ENCODE results near the gene TALDO1. TPM values are rescaled to one million over a fixed set of nuclear protein-coding genes. Genes with fewer than 3 reads are reported as not detected.

TALDO1 gene
- total RNA-seq, 2 donors from 2014 or later: 124 to 285 TPM

DNA sequence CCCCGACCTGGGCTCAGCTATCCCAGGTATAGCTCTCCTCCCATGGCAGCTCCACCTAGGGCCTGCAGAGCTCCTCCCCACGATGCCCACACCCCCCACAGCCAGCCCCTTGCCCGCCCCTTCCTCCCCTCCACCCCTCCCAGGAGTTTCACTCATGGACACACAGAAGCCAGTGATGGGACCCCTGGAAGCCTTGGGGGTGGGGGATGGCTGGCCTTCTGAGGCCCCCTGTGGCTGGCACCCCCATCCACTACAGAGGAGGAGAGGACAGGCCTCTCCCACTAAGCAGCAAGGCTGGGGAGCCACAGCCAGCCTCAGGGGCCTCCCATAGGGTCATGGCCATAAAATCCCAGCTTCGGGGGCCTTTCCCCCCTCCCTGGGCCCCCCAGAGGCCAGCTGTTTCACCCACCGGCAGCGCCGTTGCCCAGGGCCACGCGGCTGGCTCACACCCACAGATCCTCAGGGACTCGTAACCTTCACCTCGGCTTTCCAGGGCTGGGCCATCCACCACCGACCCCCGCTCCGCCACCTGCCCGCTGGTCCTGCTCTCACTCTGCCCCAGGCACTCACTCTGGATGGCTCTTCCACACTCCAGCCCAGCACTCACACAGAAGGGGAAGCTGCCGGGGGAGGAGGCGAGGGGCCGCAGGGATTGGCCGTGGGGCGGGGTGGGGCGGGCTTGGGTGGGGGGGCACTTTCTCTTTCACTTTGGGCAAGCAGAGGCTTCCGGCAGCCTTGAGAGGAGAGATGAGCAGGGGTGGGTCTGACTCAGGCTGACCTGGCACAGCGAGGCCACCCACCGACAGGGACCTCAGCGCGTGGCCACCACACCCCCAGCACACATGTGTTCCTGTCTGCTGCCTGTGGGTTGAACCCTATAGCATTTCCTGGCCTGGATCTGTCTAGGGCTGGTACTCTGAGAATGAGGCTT is 48.6 kb downstream of the TALDO1 start:
- 3% methylated on average over 25 of the region's 26 CpGs for WGBS
- no peaks in the 10 kb centered on the region for H3K36me3 ChIP-seq
- peak overlapping the region; percentile 47 to 73 for H3K4me3 ChIP-seq
- TF ChIP-seq, protein P1, sequence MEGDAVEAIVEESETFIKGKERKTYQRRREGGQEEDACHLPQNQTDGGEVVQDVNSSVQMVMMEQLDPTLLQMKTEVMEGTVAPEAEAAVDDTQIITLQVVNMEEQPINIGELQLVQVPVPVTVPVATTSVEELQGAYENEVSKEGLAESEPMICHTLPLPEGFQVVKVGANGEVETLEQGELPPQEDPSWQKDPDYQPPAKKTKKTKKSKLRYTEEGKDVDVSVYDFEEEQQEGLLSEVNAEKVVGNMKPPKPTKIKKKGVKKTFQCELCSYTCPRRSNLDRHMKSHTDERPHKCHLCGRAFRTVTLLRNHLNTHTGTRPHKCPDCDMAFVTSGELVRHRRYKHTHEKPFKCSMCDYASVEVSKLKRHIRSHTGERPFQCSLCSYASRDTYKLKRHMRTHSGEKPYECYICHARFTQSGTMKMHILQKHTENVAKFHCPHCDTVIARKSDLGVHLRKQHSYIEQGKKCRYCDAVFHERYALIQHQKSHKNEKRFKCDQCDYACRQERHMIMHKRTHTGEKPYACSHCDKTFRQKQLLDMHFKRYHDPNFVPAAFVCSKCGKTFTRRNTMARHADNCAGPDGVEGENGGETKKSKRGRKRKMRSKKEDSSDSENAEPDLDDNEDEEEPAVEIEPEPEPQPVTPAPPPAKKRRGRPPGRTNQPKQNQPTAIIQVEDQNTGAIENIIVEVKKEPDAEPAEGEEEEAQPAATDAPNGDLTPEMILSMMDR (IDR thresholded peaks at IDR 0.05): no peak
- TF ChIP-seq POLR2AphosphoS5 (IDR thresholded peaks at IDR 0.05): peak; percentile 16
- H3K27me3 ChIP-seq (replicated peaks; ENCODE audit: insufficient read depth): no peaks in the 10 kb centered on the region
- DNase-seq (ENCODE audit: low spot score): peak; percentile 69
- no peaks in the 10 kb centered on the region for H3K9me3 ChIP-seq
- intact Hi-C loops (cut with DNase I): no loop called here
- H3K27ac ChIP-seq: peak overlapping the region; percentile 81 to 86
- peaks cover 16% of the 10 kb centered on the region for H3K4me1 ChIP-seq (replicated peaks)

DNA sequence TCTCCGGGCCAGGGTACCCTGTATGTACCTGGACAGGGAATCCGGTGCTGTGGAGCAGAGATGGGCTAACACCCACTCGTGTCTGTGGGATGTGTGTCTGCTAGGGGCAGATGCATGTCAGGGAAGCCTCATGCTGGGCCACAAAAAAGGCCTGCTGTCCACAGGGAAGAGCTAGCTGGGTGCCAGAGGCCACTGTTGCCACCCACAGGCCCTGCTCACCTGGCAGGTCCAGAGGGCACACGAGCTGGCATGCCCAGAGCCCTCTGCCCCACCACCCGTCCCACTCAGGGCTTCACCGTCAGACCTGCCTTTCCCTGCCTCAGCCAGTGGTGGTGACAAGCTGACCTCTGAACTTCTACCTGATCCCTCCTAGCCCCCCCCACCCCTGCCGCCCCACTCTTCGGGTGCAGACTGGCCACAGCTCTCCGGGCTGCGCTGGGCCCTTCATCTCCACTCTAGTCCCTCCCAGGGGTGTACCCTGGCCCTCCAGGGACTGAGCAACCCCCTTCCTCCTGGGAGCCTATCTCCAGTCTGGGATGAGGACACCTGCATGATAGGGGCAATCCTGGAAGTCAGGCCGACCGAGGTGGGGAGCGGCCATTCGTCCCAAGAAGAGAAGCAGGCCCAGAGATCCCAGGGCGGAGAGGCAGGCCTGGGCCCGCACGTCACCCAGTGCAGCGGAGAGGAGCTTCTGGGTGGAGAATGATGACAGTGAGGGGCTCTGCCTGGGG is 49.5 kb downstream of the TALDO1 start:
- Histone ChIP-seq H3K4me3 (peak overlapping the region; percentile 47 to 73), H3K27me3 (replicated peaks; ENCODE audit: insufficient read depth) (no peaks in the 10 kb centered on the region), H3K27ac (peak overlapping the region; percentile 81 to 86), H3K9me3 (no peaks in the 10 kb centered on the region), H3K36me3 (no peaks in the 10 kb centered on the region), H3K4me1 (replicated peaks) (peaks cover 16% of the 10 kb centered on the region)
- 12% methylated on average over 18 of the region's 18 CpGs for WGBS
- TF ChIP-seq POLR2AphosphoS5 (IDR thresholded peaks at IDR 0.05) (no peak), POLR2A (IDR thresholded peaks at IDR 0.05) (peak; percentile 15)
- TF ChIP-seq, protein P1 (IDR thresholded peaks at IDR 0.05): no peak
- intact Hi-C loops (cut with DNase I): no loop called here
- no peak for DNase-seq (ENCODE audit: low spot score)

DNA sequence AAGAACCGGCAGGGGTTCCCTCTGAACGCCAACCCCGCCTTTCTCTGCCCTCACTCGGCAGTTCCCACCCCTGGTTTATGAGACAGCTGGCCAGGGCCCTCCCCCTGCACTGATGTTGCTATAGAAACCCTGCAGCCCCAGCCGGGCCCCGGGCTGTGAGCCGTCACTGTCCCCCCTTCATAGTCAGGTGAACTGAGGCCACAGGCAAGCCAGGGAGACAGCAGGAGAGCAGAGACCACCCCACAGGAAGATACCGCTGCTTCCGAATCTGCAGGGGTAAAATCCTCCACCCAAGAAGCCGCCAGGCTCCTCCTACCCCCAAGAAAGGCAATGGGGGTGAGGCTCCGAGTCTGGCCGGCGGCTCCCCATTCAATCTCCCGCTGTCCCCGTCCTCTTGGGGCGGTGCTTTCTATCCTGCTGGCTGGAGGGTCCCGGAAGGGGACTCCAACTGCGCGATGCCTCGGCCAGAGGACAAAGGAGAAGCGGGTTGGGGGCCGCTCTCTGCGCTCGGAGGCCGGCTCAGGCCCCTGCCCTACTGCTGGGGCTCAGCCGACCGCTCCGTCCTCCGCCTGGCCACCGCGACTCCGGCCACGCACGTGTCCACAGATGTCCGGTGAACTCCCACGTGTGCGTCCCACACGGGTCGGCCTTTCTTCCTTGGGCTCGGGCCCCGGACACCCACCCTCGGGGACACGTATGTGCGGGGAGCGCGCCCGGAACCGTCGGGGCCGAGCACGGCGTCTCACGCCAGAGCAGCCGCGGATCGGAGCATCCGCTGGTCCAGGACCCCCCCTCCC is 50.2 kb downstream of the TALDO1 start:
- no peaks in the 10 kb centered on the region for H3K27me3 ChIP-seq (replicated peaks; ENCODE audit: insufficient read depth)
- H3K27ac ChIP-seq: peak overlapping the region; percentile 81 to 86
- under 1% methylated on average over 57 of the region's 57 CpGs for WGBS
- intact Hi-C loops (cut with DNase I): no loop called here
- no peaks in the 10 kb centered on the region for H3K36me3 ChIP-seq
- no peaks in the 10 kb centered on the region for H3K9me3 ChIP-seq
- H3K4me3 ChIP-seq: peak overlapping the region; percentile 47 to 73
- H3K4me1 ChIP-seq (replicated peaks): peaks cover 16% of the 10 kb centered on the region
- peak; percentile 63 for DNase-seq (ENCODE audit: low spot score)
- TF ChIP-seq POLR2A (IDR thresholded peaks at IDR 0.05) (no peak), POLR2AphosphoS5 (IDR thresholded peaks at IDR 0.05) (peak; percentile 51)
- TF ChIP-seq, protein P1 (IDR thresholded peaks at IDR 0.05): no peak

DNA sequence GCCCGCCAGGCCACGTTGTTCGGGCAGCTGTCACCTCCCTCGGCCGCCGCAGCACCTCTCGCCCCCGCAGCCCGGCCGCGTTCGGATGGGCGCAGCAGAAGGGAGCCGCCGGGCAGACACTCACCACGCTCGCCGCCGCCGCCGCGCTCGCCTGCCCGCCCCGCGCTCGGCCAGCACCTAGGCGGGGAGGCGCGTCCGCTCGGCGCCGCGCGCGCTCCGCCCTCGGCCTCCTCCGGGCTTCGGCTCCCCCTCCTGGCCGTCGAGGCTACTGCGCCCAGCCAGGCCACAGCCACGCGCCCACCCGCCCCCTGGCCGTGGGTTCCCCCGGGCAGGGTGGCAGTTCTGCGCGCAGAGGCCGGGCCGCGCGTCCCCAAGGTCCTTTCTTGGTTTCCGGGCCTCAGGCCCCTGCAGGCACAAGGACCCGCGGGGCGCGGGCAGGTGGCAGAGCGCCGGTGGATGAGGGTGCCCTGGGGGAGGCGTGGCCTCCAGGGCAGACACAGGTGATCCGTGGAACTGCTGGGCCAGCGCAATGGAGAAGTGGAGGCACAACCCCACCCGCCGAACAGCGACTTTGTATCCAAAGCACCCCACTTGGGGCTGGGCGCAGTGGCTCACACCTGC is 50.9 kb downstream of the TALDO1 start, which contains the start of gene SLC25A22:
Gene SLC25A22 (minus strand): TSS at position 189 of the 621 bp plus-strand sequence. CDS start 3,275 bp downstream, outside the sequence.
- Histone ChIP-seq H3K4me3 (peak within 1 kb of the TSS; percentile 47 to 73), H3K36me3 (no peaks in the 10 kb centered on the region), H3K9me3 (no peaks in the 10 kb centered on the region), H3K4me1 (replicated peaks) (peaks cover 16% of the 10 kb centered on the region), H3K27me3 (replicated peaks; ENCODE audit: insufficient read depth) (no peaks in the 10 kb centered on the region), H3K27ac (peak within 1 kb of the TSS; percentile 81 to 86)
- intact Hi-C loops (cut with DNase I): no loop called here
- peak; percentile 64 for DNase-seq (ENCODE audit: low spot score)
- 8% methylated on average over 42 of the region's 69 CpGs for WGBS
- TF ChIP-seq POLR2A (IDR thresholded peaks at IDR 0.05) (no peak), POLR2AphosphoS5 (IDR thresholded peaks at IDR 0.05) (no peak)
- TF ChIP-seq, protein P1 (IDR thresholded peaks at IDR 0.05): peak; percentile 65 to 95 (median 88)

Measured in prostate gland (tissue), 2 donors.